ENCODE measurements around the gene TCEA2.

- TF ChIP-seq CTCF (conservative IDR thresholded peaks at IDR 0.05; ENCODE audit: low read length) (no peak), EZH2phosphoT487 (IDR thresholded peaks at IDR 0.05; ENCODE audit: borderline replicate concordance) (no peak)
Observed at GRCh38 chr20:64052987-64053840, 9.8 kb upstream of the TCEA2 start.
